CMK (cell line): ENCODE results near the gene MYO15B.

Experiments used
- DNase-seq: peaks from one replicate; pipeline ENCODE4 v3.0.0-alpha.2; 2010; ENCODE audit warnings: low read depth

Gene MYO15B

DNA sequence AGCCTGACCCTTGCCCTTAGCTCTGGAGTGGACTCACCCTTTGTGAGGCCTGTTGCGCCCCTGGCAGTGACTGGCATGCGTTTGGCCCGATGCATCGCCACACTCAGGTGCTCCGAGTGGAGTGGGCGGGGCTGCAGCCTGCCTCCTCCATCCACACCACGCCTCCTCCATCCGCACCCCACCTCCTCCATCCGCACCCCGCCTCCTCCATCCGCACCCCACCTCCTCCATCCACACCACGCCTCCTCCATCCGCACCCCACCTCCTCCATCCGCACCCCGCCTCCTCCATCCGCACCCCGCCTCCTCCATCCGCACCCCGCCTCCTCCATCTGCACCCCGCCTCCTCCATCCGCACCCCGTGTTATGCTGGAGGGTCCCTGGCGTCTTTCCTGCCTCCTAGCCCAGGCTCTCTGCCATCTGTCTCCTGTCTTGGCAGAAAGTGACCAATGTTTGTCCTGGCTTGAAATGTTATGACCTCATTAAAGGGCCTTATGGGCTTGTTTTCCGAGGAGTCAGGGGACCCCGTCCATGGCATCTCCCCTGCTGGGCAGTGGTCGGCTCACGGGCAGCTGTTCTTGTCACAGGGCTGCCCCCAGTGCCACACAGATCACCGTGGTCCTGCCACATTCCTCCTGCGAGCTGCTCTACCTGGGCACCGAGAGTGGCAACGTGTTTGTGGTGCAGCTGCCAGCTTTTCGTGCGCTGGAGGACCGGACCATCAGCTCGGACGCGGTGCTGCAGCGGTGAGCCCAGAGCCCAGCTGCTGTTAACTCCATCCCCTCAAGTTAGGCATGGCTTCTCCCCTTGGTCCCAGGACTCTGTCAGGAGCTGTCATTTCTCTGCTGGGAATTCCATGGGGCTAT lies 28.7 kb upstream of the MYO15B start:
- DNase-seq = no peak

DNA sequence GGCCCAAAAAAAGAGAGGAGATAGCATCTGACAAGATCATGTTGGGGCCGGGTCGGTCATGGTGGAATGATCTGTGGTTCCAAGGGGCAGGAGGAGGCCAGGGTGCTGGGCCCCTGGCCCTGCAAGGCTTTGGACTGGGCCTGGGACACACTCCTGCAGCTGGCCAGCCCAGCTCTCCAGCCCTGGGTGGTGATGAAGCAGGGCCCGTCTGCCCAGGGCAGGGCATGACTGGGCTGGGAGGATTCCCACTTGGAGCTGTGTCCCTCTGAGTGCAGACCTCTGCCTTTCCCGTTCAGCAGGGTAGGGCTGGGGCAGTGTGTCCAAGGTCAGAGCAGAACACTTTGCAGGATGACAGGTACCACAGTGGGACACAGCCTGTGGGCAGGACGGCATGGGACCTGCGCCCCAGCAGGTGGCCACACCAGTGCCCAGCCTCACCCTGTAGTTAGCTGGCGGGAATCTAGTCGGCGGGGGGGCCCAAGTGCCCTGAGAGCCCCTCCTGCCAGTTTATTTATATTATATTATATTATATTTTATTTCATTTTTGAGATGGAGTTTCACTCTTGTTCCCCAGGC lies 27.6 kb upstream of the MYO15B start:
- no peak for DNase-seq

DNA sequence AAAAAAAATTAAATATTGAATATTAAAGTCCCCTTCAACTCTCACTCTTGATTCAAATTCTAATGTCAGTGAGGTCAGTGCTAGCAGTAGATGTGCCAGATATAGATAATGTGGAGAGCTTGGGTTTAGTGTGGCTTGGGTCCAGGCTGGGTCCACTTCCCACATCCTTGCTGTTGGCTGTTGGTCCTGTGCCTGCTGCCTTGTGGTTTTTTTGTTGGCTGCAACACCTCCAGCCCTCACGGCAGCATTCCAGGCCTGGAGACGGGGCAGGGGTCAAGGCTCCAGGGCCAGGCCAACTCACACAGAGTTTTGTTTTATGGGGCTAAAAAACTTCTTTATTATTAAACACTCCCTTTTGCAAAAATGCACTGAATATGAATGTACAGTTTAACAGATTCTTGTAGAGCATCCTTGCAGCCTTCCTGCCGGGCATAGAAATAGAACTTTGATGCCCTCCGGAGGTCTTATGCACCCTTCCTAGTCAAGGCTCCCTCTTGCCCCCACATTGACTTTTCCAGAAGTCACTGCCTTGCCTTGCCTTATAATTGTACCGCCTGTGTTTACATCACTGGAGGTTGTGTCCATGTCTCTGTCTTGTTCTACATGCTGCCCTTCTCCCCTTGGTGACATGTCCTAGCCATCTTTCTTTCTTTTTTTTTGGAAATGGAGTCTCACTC lies 25.5 kb upstream of the MYO15B start:
- no peak for DNase-seq

DNA sequence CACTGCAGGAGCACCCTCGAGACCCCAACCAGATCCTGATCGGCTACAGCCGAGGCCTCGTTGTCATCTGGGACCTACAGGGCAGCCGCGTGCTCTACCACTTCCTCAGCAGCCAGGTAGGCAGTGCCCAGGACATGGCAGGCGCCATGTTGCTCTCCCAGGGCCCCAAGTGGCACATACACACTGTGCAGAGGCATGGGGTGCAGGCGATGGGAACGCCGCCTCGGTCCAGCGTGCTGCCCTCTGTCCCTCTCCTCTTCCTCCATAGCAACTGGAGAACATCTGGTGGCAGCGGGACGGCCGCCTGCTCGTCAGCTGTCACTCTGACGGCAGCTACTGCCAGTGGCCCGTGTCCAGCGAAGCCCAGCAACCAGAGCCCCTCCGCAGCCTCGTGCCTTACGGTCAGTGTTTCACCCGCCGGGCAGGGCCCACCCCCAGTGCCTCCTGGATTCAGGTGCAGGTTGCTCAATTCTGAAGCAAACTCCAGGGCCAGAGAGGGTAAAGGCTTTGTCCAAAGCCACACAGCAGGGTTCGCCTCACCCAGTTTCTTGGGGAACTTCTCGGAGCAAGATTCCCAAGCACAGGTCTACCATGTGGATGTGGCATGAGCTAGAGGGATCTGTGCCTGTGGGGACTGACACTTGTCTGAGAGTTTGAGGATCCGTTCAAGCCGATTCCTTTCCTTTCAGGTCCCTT lies 24.4 kb upstream of the MYO15B start:
- no peak for DNase-seq

DNA sequence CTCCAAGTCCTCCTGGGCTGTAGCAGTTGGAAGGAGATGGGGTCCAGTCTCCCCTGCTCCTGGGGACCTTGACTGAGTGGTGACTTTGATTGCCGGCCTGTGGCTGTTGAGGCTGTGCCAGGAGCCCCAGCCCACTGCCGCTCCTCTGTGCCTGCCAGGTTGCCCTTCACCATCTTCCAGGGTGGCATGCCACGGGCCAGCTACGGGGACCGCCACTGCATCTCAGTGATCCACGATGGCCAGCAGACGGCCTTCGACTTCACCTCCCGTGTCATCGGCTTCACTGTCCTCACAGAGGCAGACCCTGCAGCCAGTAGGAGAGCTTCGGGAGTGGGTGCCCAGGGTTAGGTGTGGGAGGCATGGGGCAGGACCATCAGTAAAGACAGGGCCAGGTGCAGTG lies 23.4 kb upstream of the MYO15B start:
- DNase-seq = no peak

DNA sequence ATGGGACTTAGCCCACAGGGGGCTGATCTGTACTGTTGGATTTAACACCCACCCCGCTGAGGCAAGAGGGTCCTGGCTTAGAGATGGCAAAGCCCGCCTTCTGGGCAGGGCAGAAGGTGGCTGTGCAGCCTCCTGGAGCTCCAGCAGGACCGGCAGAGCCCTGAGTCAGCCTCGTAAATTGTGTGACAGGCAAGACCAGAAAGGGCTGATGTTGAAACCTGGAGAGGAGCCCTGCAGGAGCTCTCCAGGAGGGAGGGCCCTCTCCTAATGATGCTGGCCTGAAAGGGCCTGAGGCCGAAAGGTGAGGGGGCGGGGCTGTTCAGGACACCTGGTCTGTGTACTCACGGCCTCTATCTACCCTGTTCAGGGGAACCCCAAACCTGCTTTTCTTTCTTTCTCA lies 22.5 kb upstream of the MYO15B start:
- no peak for DNase-seq

DNA sequence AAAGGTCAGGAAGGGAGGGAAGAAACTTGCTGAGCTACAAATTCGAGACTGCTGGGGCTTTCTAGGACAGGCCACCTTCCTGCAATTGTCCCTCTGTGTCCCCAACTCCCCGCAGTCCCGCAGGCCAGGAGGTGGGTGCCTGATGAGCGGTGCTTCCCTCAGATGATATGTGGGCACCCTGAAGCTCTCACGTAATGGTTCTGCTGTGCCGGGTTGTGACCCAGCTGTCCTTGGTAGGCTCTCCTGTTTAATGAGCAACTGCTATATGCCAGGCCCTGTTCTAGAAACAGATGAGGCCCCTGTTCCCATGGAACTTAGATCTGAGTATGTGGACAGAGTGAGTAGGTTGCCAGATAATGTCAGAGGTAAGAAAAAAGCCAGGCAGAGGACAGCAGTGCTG lies 22.0 kb upstream of the MYO15B start:
- no peak for DNase-seq

DNA sequence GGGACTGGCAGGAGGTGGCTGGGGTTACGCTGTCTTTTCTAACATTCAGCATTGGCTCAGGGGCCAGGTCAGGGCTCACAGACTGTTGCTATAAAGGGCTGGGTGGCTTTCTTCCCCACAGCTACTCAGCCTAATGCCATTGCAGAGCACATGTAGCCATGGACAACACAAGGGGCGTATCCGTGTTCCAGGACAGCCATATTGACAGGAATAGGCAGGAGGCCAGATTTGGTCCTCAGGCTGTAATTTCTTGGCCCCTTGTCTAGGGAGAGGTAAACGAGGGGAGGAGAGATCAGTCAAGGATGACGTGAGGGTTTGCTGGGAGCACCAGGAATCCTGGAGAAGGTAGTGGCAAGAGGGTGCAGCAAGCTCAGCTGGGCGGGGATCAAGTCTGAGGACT lies 21.2 kb upstream of the MYO15B start:
- no peak for DNase-seq

DNA sequence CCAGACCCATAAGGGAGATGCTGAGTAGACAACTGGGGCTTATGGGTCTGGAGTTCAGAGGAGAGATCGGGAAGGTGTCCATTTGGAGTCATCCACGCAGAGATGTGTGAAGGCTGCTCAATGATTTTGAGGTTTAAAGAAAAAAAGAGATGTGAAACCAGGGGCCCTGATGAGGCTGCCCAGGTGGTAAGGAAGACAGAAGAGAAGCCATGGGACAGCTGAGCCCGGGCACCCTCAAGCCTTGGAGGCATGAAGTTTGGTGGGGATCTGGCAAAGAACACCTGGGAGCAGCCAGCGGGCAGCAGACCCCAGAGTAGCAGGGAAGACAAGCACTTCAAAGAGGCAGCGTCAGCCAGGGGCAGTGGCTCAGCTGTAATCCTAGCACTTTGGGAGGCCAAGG lies 20.8 kb upstream of the MYO15B start:
- DNase-seq = no peak

DNA sequence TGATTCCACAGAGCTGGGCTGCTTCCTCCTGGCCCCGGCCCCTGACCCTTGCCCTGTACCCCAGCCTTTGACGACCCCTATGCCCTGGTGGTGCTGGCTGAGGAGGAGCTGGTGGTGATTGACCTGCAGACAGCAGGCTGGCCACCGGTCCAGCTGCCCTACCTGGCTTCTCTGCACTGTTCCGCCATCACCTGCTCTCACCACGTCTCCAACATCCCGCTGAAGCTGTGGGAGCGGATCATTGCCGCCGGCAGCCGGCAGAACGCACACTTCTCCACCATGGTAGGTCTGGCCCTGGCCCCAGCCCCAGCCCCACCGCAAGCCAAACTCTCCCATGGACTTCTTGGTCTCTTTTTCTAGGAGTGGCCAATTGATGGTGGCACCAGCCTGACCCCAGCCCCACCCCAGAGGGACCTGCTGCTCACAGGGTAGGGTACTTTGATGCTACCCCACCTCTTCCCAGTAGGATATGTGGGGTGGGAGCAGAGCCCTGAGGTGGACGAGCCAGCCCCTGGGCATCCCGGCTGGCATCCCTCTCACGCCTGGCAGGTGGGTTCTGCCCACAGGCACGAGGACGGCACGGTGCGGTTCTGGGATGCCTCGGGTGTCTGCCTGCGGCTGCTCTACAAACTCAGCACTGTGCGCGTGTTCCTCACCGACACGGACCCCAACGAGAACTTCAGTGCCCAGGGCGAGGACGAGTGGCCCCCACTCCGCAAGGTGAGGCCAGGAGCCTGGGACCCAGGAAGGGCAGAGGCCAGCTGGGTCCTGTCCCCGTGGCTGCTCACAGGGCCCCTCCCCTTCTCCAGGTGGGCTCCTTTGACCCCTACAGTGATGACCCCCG lies 19.0 kb upstream of the MYO15B start:
- DNase-seq = no peak

DNA sequence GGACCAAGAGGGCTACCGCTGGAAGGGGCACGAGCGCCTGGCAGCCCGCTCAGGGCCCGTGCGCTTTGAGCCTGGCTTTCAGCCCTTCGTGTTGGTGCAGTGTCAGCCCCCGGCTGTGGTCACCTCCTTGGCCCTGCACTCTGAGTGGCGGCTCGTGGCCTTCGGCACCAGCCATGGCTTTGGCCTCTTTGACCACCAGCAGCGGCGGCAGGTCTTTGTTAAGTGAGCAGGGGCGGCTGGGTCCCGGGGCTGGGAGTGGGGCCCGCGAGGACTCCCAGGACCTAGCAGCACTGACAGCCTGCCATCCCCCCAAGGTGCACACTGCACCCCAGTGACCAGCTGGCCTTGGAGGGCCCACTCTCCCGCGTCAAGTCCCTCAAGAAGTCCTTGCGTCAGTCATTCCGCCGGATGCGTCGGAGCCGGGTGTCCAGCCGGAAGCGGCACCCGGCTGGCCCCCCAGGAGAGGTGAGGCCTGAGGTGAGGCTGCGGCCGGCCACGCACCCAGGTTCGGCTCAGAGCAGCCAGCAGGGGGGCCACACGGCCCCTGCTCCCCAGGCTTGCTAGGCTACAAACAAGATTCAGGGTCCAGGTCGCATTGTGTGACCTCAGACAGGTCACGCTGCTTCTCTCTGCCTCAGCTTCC lies 17.4 kb upstream of the MYO15B start:
- DNase-seq = no peak

DNA sequence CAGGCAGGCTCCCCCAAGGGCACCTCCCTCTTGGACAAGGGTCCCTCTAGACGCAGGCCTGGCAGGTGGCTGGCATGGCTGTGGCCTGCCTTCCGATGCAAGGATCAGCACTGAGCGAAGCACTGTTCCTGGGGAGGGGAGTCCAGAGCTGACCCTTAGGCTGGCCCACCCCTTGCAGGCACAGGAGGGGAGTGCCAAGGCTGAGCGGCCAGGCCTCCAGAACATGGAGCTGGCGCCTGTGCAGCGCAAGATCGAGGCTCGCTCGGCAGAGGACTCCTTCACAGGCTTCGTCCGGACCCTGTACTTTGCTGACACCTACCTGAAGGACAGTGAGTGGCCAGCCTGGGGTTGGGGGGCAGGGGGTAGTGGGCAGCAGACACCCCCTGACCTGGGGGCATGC lies 16.8 kb upstream of the MYO15B start:
- DNase-seq = no peak

DNA sequence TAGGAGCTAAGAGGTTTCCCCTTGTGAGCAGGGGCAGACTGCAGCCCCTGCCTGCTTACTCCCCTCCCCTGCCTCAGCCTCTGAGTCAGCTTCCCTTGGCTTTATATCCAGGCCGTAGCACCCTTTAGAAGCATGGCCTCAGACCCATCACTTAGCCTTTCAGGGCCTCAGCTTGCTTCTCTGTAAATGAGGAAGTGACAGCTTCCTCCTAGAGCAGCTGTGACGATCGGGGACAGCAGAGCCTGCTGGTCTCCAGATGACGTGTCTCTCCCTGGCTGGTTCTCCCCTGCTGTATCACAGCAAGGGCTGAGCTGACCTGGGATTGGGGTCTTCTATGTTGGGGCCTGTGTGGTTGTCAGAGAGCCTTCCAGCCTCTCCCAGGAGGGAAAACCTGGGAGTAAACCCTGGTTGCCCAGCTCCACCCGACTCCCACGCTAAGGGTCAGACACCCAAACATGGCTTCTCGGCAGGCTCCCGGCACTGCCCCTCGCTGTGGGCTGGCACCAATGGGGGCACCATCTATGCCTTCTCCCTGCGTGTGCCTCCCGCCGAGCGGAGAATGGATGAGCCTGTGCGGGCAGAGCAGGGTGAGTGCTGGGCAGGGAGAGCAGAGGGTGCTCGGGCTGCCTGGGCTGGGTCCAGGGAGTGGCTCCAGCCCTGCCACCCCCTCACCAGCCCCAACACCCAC lies 16.3 kb upstream of the MYO15B start:
- peak; percentile 71 for DNase-seq

DNA sequence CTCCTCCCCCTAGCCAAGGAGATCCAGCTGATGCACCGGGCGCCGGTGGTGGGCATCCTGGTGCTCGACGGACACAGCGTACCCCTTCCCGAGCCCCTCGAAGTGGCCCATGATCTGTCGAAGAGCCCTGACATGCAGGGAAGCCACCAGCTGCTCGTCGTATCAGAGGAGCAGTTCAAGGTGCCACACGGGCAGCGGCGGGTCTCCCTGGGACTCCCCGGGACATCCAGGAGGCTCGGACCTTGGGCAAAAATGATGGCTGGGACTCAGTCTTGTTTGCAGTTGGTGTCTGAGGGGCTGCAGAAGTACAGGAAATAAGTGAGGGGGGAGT lies 15.8 kb upstream of the MYO15B start:
- DNase-seq = no peak

DNA sequence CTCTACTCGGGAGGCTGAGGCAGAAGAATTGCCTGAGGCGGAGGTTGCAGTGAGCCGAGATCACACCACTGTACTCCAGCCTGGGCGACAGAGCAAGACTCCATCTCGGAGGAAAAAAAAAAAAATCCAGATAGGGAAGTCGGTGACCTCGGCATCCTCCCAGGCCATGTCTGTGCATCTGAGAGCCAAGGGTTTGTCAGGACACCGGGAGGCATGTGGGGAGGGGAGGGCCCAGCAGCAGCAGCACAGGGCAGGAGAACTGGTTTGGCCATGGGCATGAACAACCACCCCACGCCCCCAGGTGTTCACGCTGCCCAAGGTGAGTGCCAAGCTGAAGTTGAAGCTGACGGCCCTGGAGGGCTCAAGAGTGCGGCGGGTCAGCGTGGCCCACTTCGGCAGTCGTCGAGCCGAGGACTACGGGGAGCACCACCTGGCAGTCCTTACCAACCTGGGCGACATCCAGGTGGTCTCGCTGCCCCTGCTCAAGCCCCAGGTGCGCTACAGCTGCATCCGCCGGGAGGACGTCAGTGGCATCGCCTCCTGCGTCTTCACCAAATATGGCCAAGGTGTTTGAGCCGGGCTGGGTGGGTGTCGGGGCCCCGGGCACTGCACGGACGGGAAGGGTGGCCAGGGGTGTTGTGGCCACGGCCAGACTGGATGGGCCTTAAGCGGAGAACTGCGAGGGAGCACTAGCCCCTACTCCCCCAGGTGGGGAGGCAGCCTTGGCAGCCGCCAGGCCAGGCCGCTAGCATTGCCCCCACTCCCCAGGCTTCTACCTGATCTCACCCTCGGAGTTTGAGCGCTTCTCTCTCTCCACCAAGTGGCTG lies 14.7 kb upstream of the MYO15B start:
- DNase-seq = no peak

DNA sequence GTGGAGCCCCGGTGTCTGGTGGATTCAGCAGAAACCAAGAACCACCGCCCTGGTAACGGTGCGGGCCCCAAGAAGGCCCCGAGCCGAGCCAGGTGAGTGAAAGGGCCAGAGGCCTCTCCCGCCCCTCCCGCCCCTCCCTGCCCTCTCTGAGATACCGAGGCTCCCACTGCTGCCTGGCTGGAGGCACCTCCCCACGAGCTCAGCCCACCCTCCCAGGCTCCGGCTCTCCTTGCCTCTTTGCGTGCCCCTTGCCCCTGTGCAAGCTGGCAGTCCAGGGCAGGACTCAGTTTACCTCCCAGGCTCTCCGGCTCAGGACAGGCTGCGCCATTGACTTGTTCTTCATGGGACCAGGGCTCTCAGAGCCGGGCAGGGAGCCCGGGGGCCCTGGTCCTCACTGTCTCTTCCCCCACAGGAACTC lies 14.1 kb upstream of the MYO15B start:
- DNase-seq = no peak

DNA sequence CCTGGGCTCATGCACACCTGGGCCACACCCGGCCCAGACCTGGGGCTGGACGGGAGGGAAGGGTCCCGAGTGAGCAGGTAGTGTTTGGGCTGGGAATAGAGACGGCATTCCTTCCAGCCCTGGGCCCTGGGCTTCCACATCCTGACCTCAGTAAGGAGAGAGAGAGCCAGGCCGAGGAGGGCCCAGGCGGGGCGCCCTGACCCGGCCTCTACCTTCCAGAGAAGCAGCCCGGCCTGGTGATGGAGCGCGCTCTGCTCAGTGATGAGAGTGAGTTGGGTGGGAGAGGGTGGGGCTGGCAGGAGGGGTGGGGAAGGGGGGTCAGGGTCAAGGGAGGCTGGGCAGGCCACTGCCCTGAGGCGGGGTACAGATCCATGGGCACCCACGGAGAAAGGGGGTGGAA lies 13.6 kb upstream of the MYO15B start:
- DNase-seq = no peak

DNA sequence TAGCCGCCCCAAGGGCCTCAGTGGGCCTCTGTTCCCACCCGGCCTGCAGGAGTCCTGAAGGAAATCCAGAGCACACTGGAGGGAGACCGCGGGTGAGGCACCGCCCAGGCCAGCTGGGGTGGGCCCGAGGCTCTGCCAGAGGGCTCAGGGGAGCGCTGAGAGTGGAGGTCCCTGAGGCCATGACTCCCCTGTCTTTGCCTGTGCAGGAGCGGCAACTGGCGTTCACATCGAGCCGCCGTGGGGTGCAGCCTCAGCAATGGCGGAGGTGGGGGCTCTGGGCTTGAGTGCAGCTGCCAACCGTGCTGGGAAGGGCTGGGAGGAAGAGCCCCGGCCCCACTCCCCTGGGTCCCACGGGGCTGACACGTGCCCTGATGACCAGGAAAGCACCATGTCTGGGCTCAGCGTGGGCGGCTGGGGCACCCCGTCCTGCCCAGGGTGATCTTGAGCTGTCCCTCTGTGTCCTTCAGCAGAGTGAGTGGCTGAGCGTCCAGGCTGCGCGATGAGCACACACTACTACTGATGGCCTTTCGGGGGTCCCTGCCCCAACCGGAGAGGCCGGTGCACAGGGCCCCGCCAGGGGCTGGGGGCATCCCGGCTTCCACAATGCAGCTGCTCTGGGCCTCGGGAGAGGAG lies 13.1 kb upstream of the MYO15B start:
- DNase-seq = no peak

DNA sequence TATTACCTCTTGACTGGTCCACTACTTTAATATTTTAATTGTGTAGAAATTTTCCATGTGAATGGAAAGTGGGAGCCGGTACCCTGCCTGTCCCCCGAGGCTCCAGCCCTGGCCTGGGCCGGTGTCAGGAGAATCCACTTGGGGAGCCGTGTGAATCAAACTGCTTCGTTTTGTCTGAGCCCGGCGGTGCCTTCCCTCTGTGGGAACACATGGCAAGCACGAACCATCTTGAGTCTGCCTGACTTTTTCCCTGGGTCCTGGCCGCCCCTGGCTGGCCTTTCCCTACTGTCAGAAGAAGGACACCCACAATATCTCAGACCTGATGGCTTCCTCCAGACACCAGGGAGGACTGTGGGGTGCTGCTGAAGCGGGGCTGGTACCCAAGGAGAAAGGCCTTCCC lies 12.4 kb upstream of the MYO15B start:
- DNase-seq = no peak
